Neural cell (in vitro differentiated cells): ENCODE data around the gene HADHB.

Source experiments
- CTCF ChIP-seq: fragments of 450-650 bp; IDR thresholded peaks from 2 replicates; pipeline ENCODE4 v1.5.1; 2014; ENCODE audit warnings: antibody characterized with exemption, mild to moderate bottlenecking, moderate library complexity; ENCODE audit not compliant: poor library complexity, severe bottlenecking
- EP300 ChIP-seq: fragments of 450-650 bp; conservative IDR thresholded peaks from 2 replicates; pipeline ENCODE4 v1.6.1; 2014; ENCODE audit warnings: antibody characterized with exemption, mild to moderate bottlenecking, moderate library complexity; ENCODE audit not compliant: poor library complexity, severe bottlenecking
- EZH2 ChIP-seq: fragments of 200-600, 300-800 bp; shearing (Covaris generic), sonication (generic); IDR thresholded peaks from 2 replicates; pipeline ENCODE4 v1.6.1; 2014; ENCODE audit warnings: antibody characterized with exemption, low read length, borderline replicate concordance, mild to moderate bottlenecking; ENCODE audit not compliant: insufficient read depth, poor library complexity, severe bottlenecking
- MXI1 ChIP-seq: fragments of 450-650 bp; conservative IDR thresholded peaks from 2 replicates; pipeline ENCODE4 v1.6.1; 2014; ENCODE audit warnings: antibody characterized with exemption, mild to moderate bottlenecking; ENCODE audit not compliant: poor library complexity, severe bottlenecking
- POLR2AphosphoS5 ChIP-seq: IDR thresholded peaks from 2 replicates; pipeline ENCODE4 v1.6.1; 2012
- REST ChIP-seq: IDR thresholded peaks from 2 replicates; pipeline ENCODE4 v1.6.1; 2012; ENCODE audit warnings: borderline replicate concordance
- SMC3 ChIP-seq: fragments of 450-650 bp; conservative IDR thresholded peaks from 2 replicates; pipeline ENCODE4 v1.6.1; 2014; ENCODE audit warnings: antibody characterized with exemption, mild to moderate bottlenecking, moderate library complexity; ENCODE audit not compliant: poor library complexity
- TAF1 ChIP-seq: IDR thresholded peaks from 2 replicates; pipeline ENCODE4 v1.6.1; 2012; ENCODE audit warnings: low read depth

- no peak for TF ChIP-seq EZH2
- no peak for TF ChIP-seq CTCF
- TF ChIP-seq SMC3 = no peak
- no peak for TF ChIP-seq REST
- no peak for TF ChIP-seq POLR2AphosphoS5
- no peak for TF ChIP-seq EP300
- TF ChIP-seq TAF1 = no peak
- no peak for TF ChIP-seq MXI1
Observed at GRCh38 chr2:26314243-26314642, 69.5 kb downstream of the HADHB start.
